SKM-1 treated with dmso at 0.1 percent for 144 hours (cell line): ENCODE results near the gene BMP8A.
"Not testable (repeated sequence)": the region's sequence is repeated elsewhere in the genome, so short reads cannot be mapped to it uniquely, and the experiment has no call there.

Source experiments
- DNase-seq: peaks from one replicate; lab custom pipeline; 2025; ENCODE audit not compliant: unreplicated experiment; lab: John Stamatoyannopoulos, UW

BMP8A gene

DNA sequence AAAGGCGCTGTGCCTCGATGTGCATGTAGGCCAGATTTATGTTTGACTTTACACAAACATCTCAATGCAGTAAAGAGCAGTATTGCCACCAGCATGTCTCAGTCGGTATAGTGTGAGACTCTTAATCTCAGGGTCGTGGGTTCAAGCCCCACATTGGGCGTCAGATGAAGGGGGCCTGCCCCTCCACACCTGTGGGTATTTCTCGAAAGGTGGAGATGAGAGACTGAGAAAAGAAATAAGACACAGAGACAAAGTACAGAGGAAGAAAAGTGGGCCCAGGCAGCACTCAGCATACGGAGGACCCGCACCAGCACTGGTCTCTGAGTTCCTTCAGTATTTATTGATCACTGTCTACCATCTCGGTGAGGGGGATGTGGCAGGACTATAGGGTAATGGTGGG, 13.0 kb downstream of the BMP8A start:
- DNase-seq = not testable (repeated sequence)

DNA sequence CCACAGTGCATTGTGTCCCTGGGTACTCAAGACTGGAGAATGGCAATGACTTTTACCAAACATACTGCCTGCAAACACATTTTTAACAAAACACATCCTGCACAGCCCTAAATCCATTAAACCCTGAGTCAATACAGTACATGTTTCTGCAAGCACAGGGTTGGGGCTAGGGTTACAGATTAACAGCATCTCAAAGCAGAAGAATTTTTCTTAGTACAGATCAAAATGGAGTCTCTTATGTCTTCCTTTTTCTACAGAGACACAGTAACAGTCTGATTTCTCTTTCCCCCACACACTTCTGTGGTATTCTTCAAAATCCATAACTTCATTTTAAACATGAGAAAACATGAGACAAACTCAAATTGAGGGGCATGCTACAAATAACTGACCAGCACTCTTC, 13.9 kb downstream of the BMP8A start:
- no peak for DNase-seq

DNA sequence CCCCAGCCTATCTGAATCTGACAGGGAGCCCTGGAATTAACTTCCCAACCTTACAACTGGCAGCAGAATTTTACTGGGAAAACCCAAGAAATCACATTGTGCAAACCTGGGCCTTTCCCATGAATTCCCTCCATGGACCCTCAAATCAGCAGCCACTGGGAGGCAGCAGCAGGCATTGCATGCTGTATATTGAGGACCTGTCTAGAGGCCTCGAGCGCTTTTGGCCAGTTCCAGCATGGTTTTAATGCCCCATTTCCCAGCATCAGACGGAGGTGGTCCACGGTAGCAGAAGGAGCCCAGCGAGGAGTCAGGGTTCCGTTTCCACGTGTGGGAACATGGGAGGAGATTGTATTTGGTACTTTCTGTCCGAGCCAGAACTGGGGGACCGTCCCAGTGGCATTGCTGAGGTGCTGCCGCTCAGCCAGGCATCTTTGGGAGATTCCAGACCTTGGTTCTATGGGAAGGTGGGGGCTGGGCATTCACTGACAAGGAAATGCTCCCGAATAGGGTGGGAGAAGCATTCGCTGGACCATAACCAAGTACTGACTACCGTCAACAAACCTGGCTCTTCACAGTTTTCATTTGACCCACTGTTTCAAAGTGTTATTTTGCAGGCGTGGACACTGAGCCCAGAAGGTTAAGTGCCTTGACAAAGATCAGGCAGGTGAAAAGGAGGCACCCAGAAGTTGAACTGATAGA, 15.9 kb downstream of the BMP8A start:
- DNase-seq = no peak

DNA sequence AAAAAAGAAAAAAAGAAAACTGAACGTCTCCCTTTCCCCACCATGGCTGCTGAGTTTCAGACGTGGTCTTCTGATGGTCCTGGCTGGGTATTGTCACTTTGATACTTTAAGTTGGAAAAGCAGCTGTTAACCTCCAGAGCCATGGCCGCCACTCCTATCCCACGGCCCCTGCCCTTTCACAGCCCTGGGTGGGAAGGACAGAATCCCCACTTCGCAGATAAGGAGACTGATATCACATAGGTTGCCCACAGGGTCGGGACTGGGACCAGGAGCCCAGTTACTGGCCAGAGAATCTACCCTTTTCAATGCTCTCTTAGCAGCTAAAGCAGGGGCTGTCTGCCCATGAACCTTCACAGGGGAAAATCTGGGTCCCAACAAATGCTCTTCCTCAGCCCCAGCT, 16.8 kb downstream of the BMP8A start:
- no peak for DNase-seq

DNA sequence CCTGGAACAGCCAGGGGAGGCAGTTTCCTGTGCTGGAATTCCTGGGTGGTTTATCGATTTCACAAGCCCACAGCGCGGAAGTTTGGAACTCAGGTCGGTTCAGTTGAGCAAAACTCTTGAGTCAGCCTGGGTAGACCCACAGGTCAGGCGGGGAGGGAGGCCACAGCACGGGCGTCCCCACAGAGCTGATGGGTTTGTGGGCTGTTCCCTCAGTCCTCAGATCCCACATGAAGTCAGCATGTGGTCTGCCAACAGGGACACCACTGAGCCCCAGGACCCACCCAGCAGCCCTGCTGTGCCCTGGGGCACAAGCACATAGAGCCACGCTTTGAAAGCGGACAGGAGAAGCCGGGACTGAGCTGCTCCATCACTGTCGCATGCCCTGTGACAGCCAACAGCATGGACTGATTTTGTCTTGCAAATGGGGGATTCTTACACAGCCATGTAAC, 17.4 kb downstream of the BMP8A start:
- no peak for DNase-seq

DNA sequence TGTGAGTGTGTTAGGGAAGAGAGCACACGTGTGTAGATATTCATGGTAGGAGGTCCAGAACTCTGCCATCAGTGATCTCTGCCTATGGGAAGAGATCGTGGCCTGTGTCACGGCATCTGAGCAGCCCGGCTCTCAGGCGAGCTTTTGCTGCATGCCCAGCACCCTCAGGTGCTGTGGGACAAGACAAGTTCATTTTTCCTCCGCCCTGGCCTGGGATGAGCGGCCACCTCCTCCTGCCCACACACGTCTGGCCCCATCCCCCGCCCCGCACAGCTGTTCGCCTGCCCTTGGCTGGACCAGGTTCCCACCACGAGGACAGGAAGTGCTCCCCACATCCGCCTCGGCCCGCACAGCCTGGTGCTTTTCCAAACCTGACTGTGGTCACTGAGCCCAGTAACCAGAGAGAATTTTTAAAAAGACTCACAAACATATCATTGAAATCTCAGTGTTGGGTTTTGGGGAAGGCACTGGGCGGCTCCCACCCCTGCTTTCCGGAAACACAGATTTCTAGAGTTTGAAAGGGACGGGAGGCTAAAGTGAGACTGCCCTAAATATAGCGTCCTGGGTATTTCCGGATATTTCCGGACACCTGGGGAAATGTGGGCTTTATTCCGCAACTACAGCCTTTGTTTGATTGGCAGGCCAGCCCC, 18.0 kb downstream of the BMP8A start:
- DNase-seq = no peak

DNA sequence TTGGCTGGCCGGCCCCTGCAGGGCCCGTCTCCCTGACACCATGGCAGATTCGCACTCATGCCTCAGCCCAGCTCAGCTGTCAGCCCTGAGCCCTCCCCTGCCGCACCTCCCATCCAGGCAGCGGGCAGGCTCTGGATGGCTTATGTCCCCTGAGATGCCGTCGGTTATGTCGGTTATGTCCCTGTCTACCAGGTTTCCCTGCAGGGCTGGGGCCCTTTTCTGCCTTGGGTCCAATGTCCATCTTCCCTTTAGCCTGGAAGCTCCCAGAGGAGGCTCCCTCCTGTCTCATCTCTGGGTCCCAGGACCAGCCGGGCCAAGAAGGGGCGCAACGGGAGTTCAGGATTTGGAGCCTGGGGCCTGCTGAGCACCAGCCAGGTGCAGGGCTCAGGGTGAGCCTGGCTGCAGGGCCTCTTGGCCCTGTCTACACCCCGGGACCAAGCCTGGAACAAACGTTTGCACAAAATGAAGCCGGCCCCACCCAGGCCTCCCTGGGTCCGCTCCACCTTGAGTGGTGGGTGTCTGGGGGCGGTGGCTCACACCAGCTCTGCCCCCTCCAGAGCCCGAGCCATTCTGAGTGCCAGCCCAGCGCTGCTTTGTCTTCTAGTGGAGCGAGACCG, 19.2 kb downstream of the BMP8A start:
- not testable (repeated sequence) for DNase-seq

DNA sequence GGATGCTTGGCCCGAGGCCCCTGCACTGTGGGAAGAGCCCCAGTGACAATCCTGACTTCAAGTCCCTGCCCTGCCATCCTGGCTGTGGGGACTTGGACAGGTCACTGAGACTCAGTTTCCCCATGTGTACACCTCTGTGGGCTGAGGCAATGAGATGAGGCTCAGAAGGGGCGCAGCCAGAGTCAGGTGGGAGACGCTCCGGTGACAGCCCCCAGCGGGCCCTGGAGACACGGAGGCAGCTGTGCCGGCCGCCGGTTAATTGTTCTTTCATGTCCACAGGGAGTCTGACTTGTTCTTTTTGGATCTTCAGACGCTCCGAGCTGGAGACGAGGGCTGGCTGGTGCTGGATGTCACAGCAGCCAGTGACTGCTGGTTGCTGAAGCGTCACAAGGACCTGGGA, 20.0 kb downstream of the BMP8A start:
- not testable (repeated sequence) for DNase-seq

DNA sequence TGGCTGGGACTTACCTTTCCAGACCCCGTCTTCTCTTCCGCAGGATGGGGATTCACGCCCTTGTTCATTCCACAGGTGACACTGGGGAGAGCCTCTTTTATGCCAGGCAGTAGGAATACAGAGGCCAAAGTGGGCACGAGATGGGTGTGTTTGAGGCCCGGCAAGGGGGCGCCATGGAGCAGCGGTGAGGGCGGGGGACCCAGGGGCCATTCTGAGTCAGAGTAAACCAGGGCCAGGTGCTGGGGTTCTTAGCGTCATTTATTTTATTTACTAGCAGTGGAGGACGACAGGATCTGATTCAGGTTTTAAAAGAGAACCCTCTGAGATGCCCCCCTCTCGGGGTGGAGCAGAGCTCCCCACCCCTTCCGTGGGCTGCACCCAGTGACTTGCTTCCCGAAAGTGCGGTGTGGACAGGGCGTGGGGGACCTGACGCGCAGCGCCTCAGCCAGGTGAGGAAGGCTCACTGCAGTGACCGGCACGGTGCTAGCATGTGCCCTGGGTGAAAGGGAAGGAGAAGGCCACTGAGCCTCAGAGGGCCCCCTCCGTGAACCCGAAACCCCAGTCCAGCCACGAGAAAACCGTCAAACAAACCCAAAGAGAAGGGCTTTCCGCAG, 20.9 kb downstream of the BMP8A start:
- DNase-seq = not testable (repeated sequence)

DNA sequence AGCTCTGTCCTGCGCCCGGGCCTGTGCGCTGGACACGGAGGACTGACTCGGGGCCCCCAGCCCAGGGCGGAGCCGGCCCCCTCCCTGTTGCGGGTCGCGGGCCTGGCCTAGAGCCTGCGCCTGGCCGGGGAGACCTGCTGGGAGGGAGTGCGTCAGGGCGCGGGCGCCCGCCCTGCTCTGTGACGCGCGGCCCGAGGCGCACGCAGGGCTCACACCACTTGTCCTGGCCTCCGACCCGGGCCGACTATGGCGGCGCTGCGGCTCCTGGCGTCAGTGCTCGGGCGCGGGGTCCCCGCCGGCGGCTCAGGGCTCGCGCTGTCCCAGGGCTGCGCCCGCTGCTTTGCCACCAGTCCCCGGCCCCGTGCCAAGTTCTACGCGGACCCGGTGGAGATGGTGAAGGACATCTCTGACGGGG, 23.3 kb downstream of the BMP8A start:
- DNase-seq = not testable (repeated sequence)

DNA sequence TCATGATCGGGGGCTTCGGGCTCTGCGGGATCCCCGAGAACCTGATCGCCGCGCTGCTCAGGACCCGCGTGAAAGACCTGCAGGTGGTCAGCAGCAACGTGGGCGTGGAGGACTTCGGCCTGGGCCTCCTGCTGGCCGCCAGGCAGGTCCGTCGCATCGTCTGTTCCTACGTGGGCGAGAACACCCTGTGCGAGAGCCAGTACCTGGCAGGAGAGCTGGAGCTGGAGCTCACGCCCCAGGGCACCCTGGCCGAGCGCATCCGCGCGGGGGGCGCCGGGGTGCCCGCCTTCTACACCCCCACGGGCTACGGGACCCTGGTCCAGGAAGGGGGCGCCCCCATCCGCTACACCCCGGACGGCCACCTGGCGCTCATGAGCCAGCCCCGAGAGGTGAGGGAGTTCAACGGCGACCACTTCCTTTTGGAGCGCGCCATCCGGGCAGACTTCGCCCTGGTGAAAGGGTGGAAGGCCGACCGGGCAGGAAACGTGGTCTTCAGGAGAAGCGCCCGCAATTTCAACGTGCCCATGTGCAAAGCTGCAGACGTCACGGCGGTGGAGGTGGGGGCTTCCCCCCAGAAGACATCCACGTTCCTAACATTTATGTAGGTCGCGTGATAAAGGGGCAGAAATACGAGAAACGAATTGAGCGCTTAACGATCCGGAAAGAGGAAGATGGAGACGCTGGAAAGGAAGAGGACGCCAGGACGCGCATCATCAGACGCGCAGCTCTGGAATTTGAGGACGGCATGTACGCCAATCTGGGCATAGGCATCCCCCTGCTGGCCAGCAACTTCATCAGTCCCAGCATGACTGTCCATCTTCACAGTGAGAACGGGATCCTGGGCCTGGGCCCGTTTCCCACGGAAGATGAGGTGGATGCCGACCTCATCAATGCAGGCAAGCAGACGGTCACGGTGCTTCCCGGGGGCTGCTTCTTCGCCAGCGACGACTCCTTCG, 24.0 kb downstream of the BMP8A start:
- DNase-seq = not testable (repeated sequence)

DNA sequence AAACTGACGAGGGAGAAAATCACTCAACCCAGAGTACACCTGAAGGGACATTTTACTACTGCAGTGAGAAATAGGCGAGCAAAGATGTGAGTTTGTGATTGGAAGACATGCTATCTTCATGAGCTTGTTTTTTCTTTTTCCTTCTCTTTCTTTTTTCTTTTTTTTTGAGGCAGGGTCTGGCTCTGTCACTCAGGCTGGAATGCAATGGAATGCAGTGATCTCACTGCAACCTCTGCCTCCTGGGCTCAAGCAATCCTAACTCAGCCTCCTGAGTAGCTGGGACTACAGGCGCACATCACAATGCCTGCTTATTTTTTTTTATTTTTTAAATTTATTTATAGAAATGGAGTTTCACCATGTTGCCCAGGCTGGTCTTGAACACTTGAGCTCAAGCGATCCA, 25.4 kb downstream of the BMP8A start:
- DNase-seq = not testable (repeated sequence)

DNA sequence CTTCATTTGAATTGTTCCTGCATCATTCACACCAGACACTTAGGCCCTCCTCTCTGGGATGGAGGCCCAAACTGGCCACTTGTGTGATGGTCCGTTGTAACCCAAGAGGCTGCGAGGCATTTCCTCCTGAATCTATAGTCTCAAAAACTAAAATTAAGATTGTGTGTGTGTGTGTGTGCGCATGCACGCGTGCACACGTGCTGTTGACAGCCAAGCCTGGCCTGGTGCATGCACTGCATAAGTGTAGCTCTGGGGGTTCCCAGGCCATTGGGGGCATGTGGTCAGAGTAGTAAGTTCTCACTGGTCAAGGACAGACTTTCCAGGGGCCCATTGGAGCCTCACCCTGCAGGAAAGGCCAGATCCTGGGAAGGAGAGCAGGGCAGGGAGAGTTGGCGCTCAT, 26.5 kb downstream of the BMP8A start:
- not testable (repeated sequence) for DNase-seq

DNA sequence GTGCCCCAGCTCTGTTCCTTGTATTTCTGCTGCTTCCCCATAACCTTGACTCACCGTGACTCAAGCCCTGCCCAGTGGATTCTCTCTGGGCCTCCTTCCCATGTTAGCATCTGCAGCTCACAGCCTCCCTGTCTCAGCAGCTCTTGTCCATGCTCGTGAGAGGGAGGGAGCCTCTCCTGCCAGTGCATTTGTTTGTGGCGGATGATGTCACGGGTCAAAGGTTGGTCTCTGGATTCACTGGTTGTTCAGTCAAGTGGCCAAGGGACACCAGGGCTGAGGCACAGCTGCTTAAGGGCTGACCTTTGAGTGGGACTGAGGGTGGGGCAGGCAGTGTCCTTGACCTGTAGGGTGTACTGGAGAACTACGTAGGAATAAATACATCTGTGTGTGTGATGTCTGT, 27.9 kb downstream of the BMP8A start:
- DNase-seq = not testable (repeated sequence)

DNA sequence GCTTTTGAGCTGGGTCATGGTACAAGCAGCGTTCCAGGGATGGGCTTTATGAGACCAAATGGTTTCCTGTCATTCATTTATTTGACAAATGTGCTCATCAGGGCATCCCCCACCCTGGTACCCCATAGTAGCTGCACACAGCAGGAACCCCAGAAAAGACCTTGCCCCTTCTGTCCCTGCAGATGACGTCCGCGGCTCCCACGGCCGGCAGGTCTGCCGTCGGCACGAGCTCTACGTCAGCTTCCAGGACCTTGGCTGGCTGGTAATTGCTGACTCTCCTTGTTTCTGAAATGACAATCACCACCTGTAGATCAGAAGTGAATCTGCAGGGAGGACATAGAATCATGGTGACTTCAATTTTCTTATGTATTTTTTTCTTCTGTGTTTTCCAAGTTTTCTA, 30.8 kb downstream of the BMP8A start:
- not testable (repeated sequence) for DNase-seq

DNA sequence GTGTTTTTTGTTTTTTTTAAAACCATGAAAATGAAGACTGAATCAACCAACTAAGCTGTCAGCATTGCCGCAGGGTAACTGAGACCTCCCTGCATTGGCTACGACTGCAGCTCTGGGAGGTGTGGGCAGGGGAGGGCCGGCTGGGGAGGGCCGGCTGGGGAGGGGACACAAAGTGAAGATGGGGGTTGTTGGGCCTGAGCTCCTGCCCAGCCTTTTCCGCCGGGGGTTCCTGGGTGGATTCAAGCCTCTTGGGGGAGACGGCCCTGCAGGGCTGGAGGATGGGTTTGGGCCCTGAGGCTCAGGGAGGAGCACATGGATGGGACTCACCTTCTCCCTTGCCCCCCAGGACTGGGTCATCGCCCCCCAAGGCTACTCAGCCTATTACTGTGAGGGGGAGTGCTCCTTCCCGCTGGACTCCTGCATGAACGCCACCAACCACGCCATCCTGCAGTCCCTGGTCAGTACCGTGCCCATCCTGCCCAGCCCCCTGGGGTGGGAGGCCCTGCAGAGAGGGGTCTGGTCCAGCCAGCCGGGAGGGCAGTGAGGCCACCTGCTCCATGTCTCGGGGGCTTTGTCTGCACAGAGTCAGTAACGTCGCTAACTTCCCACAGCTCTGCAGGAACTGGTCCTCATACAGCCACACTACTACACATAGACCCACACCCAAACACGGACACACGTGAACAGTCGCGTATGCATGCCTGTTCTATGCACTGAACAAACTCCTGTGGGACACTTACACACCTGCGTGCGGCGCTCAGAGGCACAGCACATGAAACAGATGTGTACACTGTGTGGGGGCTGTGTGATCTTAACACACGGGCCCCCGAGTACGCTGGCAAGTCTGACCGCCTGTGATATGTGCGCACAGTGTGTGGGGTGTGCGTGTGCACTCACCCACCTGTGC, 31.5 kb downstream of the BMP8A start:
- no peak for DNase-seq

DNA sequence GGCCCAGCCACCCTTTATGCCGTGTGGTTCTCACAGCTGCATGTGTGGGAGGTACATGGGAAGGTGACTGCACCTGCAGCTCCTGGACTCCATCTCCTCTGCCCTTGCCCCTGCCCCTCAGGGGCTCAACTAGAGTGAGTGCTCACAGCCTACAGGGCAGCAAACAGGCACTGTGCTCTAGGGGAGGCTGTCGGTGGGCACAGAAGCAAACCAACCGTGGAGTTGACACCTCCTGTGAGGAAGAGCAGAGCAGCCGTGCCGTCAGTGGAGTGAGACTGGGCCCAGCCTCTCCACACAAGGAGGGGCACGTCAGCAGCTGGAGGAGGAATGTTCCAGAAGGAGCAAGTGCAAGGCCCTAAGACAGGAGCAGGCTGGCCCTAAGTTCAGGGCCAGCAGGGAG, 32.7 kb downstream of the BMP8A start:
- DNase-seq = no peak

DNA sequence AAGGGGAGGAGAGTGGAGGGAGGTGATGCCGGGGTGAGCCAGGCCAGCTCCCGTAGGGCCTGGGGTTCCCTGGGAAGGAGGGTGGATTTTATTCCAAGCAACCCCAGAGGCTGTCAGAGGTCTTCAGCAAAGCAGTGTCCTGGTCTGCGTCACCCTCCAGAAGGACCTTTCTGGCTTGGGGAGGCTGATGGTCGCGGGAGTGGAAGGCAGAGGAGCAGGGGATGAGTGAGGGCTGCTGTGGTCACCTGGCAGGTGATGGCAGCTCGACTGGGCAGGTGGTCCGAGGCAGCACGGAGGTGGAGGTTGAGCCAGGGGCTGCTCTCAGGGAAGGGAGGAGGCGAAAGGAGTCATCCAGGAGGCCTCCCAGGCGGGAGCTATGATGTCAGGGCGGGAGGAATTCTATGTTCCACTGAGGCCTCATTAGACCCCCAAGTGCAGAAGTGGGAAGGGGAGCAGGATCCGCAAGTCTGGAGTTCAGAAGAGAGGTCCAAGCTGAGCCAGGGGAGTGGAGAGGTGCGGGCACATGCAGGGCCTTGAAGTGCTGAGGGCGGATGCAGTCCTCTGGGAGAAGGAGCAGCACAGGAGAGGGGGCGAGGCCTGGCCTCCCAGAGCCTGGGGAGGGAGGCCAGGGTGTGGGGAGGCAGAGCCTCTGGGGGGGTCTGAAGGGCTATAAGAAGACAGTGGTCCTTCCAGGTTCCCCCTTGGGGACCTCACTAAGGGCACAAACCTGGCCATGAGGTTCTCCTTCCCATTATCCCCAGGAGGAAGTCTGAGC, 33.3 kb downstream of the BMP8A start:
- DNase-seq = no peak
